Measurements from ENCODE around the gene UBE2U.
"Not testable (repeated sequence)": the region's sequence is repeated elsewhere in the genome, so short reads cannot be mapped to it uniquely, and the experiment has no call there.

Gene UBE2U

GRCh38 chr1:64192290-64192689 lies 11.1 kb upstream of the UBE2U start:
- DNase-seq (ENCODE audit: low spot score) = no peak

- peak; percentile 35 for DNase-seq (ENCODE audit: low spot score)
These were observed 9.0 kb upstream of the UBE2U start for GRCh38 chr1:64194168-64195080.

GRCh38 chr1:64195081-64195395 lies 8.4 kb upstream of the UBE2U start:
- DNase-seq (ENCODE audit: low spot score) = no peak

GRCh38 chr1:64196074-64196870 lies 7.2 kb upstream of the UBE2U start:
- DNase-seq (ENCODE audit: low spot score) = peak; percentile 64

GRCh38 chr1:64197076-64197475 lies 6.3 kb upstream of the UBE2U start:
- no peak for DNase-seq (ENCODE audit: low spot score)

GRCh38 chr1:64199154-64199553 lies 4.3 kb upstream of the UBE2U start:
- DNase-seq (ENCODE audit: low spot score) = no peak

GRCh38 chr1:64200064-64200463 lies 3.4 kb upstream of the UBE2U start:
- DNase-seq (ENCODE audit: low spot score) = no peak

- no peak for DNase-seq (ENCODE audit: low spot score)
These were observed 5.8 kb downstream of the UBE2U start for GRCh38 chr1:64209221-64209620.

GRCh38 chr1:64212031-64212430 lies 8.6 kb downstream of the UBE2U start:
- no peak for DNase-seq (ENCODE audit: low spot score)

- DNase-seq (ENCODE audit: low spot score) = no peak
These were observed 12.2 kb downstream of the UBE2U start for GRCh38 chr1:64215576-64215975.

- no peak for DNase-seq (ENCODE audit: low spot score)
These were observed 16.8 kb downstream of the UBE2U start for GRCh38 chr1:64220241-64220640.

- no peak for DNase-seq (ENCODE audit: low spot score)
These were observed 20.1 kb downstream of the UBE2U start for GRCh38 chr1:64223329-64224151.

- not testable (repeated sequence) for DNase-seq (ENCODE audit: low spot score)
These were observed 20.8 kb downstream of the UBE2U start for GRCh38 chr1:64224236-64224635.

- DNase-seq (ENCODE audit: low spot score) = no peak
These were observed 24.9 kb downstream of the UBE2U start for GRCh38 chr1:64228167-64228957.

GRCh38 chr1:64229307-64229706 lies 25.9 kb downstream of the UBE2U start:
- no peak for DNase-seq (ENCODE audit: low spot score)

GRCh38 chr1:64231153-64231552 lies 27.7 kb downstream of the UBE2U start:
- peak; percentile 4 for DNase-seq (ENCODE audit: low spot score)

GRCh38 chr1:64231654-64232053 lies 28.2 kb downstream of the UBE2U start:
- DNase-seq (ENCODE audit: low spot score) = no peak

- DNase-seq (ENCODE audit: low spot score) = no peak
These were observed 31.3 kb downstream of the UBE2U start for GRCh38 chr1:64234714-64235113.

GRCh38 chr1:64235181-64235580 lies 31.8 kb downstream of the UBE2U start:
- no peak for DNase-seq (ENCODE audit: low spot score)

- no peak for DNase-seq (ENCODE audit: low spot score)
These were observed 32.5 kb downstream of the UBE2U start for GRCh38 chr1:64235910-64236309.

GRCh38 chr1:64236541-64236954 lies 33.1 kb downstream of the UBE2U start:
- no peak for DNase-seq (ENCODE audit: low spot score)
